HepG2 (cell line): ENCODE measurements around the gene C2orf42. TPM values are rescaled to one million over a fixed set of nuclear protein-coding genes. Genes with fewer than 3 reads are reported as not detected.

Source experiments
- ARHGAP35 ChIP-seq: sonication (generic); formaldehyde crosslinking; IDR thresholded peaks from 2 replicates; pipeline ENCODE4 v1.9.0; 2022; ENCODE audit warnings: mild to moderate bottlenecking, inconsistent platforms, moderate library complexity, missing genetic modification reagents, borderline replicate concordance
- ARNT2 ChIP-seq: sonication (generic); formaldehyde crosslinking; IDR thresholded peaks from 2 replicates; pipeline ENCODE4 v1.8.0; 2022; ENCODE audit warnings: mild to moderate bottlenecking, low read depth, missing genetic modification reagents, moderate library complexity
- IKZF4 ChIP-seq: sonication (generic); formaldehyde crosslinking; IDR thresholded peaks from 2 replicates; pipeline ENCODE4 v1.5.1; 2020; ENCODE audit warnings: borderline replicate concordance, mild to moderate bottlenecking, low read depth, missing genetic modification reagents; ENCODE audit errors: not compliant biosample characterization
- JARID2 ChIP-seq: sonication (generic); formaldehyde crosslinking; IDR thresholded peaks from 2 replicates; pipeline ENCODE4 v1.8.1; 2023; ENCODE audit warnings: missing genetic modification reagents, inconsistent platforms; ENCODE audit not compliant: insufficient replicate concordance
- KDM5B ChIP-seq: sonication (generic); formaldehyde crosslinking; IDR thresholded peaks from 2 replicates; pipeline ENCODE4 v1.4.0; 2020; ENCODE audit warnings: missing genetic modification reagents, mild to moderate bottlenecking, borderline replicate concordance
- MED13 ChIP-seq: sonication (generic); formaldehyde crosslinking; IDR thresholded peaks from 2 replicates; pipeline ENCODE4 v1.5.0; 2020; ENCODE audit warnings: missing genetic modification reagents
- SMAD9 ChIP-seq: sonication (generic); formaldehyde crosslinking; IDR thresholded peaks from 2 replicates; pipeline ENCODE4 v1.5.1; 2020; ENCODE audit warnings: mild to moderate bottlenecking, missing genetic modification reagents
- TCF7 ChIP-seq: sonication (generic); IDR thresholded peaks from 2 replicates; pipeline ENCODE4 v1.6.1; 2016; ENCODE audit warnings: antibody characterized with exemption, low read depth
- WIZ ChIP-seq: sonication (generic); formaldehyde crosslinking; IDR thresholded peaks from 2 replicates; pipeline ENCODE4 v1.5.1; 2020; ENCODE audit warnings: mild to moderate bottlenecking, missing genetic modification reagents
- ZBTB44 ChIP-seq: sonication (generic); formaldehyde crosslinking; IDR thresholded peaks from 2 replicates; pipeline ENCODE4 v1.4.0; 2020; ENCODE audit warnings: missing genetic modification reagents
- ZBTB49 ChIP-seq: sonication (generic); formaldehyde crosslinking; IDR thresholded peaks from 2 replicates; pipeline ENCODE4 v1.4.0; 2020; ENCODE audit warnings: missing genetic modification reagents, borderline replicate concordance
- ZFP90 ChIP-seq: sonication (generic); formaldehyde crosslinking; IDR thresholded peaks from 2 replicates; pipeline ENCODE4 v1.8.0; 2022; ENCODE audit warnings: missing genetic modification reagents, mild to moderate bottlenecking, inconsistent platforms, borderline replicate concordance
- ZNF143 ChIP-seq: sonication (generic); formaldehyde crosslinking; IDR thresholded peaks from 2 replicates; pipeline ENCODE4 v1.4.0; 2020; ENCODE audit warnings: missing genetic modification reagents
- ZNF354B ChIP-seq: sonication (generic); formaldehyde crosslinking; IDR thresholded peaks from 2 replicates; pipeline ENCODE4 v1.8.0; 2022; ENCODE audit warnings: mild to moderate bottlenecking, missing genetic modification reagents
- ZNF431 ChIP-seq: sonication (generic); formaldehyde crosslinking; IDR thresholded peaks from 2 replicates; pipeline ENCODE4 v1.9.0; 2022; ENCODE audit warnings: missing genetic modification reagents, low read depth, mild to moderate bottlenecking, borderline replicate concordance
- ZNF501 ChIP-seq: sonication (generic); formaldehyde crosslinking; IDR thresholded peaks from 2 replicates; pipeline ENCODE4 v1.5.1; 2020; ENCODE audit warnings: mild to moderate bottlenecking, moderate library complexity, missing genetic modification reagents
- ZNF513 ChIP-seq: sonication (generic); formaldehyde crosslinking; conservative IDR thresholded peaks from 2 replicates; pipeline ENCODE4 v1.5.0; 2020; ENCODE audit warnings: missing genetic modification reagents
- ZNF572 ChIP-seq: sonication (generic); formaldehyde crosslinking; IDR thresholded peaks from 2 replicates; pipeline ENCODE4 v1.5.1; 2020; ENCODE audit warnings: mild to moderate bottlenecking, missing genetic modification reagents
- ZNF672 ChIP-seq: sonication (generic); formaldehyde crosslinking; IDR thresholded peaks from 2 replicates; pipeline ENCODE4 v1.8.1; 2022; ENCODE audit warnings: missing genetic modification reagents
- ZNF678 ChIP-seq: sonication (generic); formaldehyde crosslinking; IDR thresholded peaks from 2 replicates; pipeline ENCODE4 v1.4.0; 2020; ENCODE audit warnings: mild to moderate bottlenecking, missing genetic modification reagents
- ZNF75D ChIP-seq: sonication (generic); formaldehyde crosslinking; IDR thresholded peaks from 2 replicates; pipeline ENCODE4 v1.8.1; 2023; ENCODE audit warnings: missing genetic modification reagents, mild to moderate bottlenecking, borderline replicate concordance
- ZSCAN12 ChIP-seq: sonication (generic); formaldehyde crosslinking; IDR thresholded peaks from 2 replicates; pipeline ENCODE4 v1.9.0; 2021; ENCODE audit warnings: mild to moderate bottlenecking, missing genetic modification reagents
- polyA plus RNA-seq, 8 experiments: library from polyadenylated mRNA; depleted of rRNA in 3 of 8; stranded (reverse) in 7 of 8; unstranded in 1 of 8; fragments of >200 nt; fragmentation: Illumina TruSeq in 4 of 8; extraction: Trizol in 4 of 8; gene quantifications; 2 replicates each; pipeline versions ENCODE4 v1.2.1 to v1.2.3, GENCODE V29; 2011 to 2016; ENCODE audit warnings: low read depth in 4 of 8, missing spikeins in 1 of 8, mixed read lengths in 1 of 8; ENCODE audit not compliant: insufficient read depth in 1 of 8
- total RNA-seq, 5 experiments: library from RNA; depleted of rRNA; stranded (reverse); fragments of >200 nt; fragmentation: Illumina TruSeq; extraction: Trizol; gene quantifications; 2 replicates each; pipeline ENCODE4 v1.2.3, GENCODE V29; 2016; ENCODE audit warnings: low read depth in 1 of 5
- TF ChIP-seq, protein P1 (sequence below): sonication (generic); formaldehyde crosslinking; IDR thresholded peaks from 2 replicates; pipeline ENCODE4 v1.9.0; 2021; ENCODE audit warnings: missing genetic modification reagents, mild to moderate bottlenecking, borderline replicate concordance

The C2orf42 gene
- total and polyA plus RNA-seq, 2 of the 13 experiments (the other 11 are each of a cell fraction or from before 2014, with no cell fraction given), result 9.3 to 9.9 TPM

DNA sequence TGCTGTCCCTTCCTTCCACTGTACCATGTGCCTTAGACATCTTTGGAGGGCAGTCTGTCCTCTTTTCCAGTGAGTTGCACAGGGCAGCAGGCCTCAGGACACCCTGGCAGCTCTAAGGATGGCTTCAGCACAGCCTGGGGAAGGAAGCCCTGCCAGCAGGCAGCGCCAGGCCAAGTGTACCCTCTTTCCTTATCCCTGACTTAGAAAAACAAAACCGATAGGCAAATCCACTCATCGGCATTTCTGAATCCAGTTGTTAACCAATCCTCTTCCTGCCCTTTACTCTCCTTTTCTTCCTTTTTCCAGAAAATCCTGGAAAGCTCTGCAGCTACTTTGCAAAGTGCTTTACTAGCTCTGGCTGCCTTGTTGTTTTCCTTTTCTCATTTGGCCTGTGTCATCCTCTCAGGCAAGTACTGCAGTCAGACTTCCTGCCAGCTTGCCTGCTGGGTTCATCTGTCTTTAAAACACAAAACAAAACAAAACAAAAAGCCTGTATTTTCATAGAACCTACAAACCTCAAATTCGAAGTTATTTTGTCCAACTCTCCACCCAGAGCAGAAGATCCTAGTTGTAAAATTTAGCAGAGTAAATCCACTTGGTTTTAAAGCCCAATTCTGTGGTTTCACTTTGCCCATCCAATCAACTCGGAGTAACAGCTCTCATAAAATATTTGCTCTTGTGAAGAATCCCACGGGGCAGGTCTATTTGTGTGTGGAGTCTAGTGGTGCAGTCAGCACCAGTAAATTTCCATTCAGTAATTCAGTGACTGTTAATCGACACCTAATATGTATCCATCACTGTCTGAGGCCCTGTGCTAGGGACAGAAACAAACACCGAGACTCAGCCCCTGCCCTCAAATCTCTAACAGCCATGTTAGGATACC lies 58.3 kb downstream of the C2orf42 start (continued):
- TF ChIP-seq ZNF75D (CRISPR knock-in tag) (no peak), ZBTB49 (CRISPR knock-in tag) (no peak), ZNF431 (CRISPR knock-in tag) (0 out of 2 replicates have a peak, but pooled peaks have one; percentile 59), SMAD9 (CRISPR knock-in tag) (no peak), ZNF572 (CRISPR knock-in tag) (no peak), ZNF354B (CRISPR knock-in tag) (no peak), ARNT2 (CRISPR knock-in tag) (peak; percentile 55; the same call in 1 of the 2 replicates), ZBTB44 (CRISPR knock-in tag) (no peak), IKZF4 (no peak), ZSCAN12 (no peak), ZNF678 (no peak), KDM5B (CRISPR knock-in tag) (no peak), ZFP90 (CRISPR knock-in tag) (no peak), WIZ (no peak), ZNF513 (CRISPR knock-in tag) (no peak), ZNF143 (no peak), JARID2 (CRISPR knock-in tag) (no peak), ZNF501 (CRISPR knock-in tag) (peak; percentile 92), ARHGAP35 (CRISPR knock-in tag) (no peak), TCF7 (no peak), MED13 (no peak), ZNF672 (CRISPR knock-in tag) (no peak)
- TF ChIP-seq, protein P1, sequence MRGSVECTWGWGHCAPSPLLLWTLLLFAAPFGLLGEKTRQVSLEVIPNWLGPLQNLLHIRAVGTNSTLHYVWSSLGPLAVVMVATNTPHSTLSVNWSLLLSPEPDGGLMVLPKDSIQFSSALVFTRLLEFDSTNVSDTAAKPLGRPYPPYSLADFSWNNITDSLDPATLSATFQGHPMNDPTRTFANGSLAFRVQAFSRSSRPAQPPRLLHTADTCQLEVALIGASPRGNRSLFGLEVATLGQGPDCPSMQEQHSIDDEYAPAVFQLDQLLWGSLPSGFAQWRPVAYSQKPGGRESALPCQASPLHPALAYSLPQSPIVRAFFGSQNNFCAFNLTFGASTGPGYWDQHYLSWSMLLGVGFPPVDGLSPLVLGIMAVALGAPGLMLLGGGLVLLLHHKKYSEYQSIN (CRISPR knock-in tag), result no peak
